NCI-H2107 (cell line): ENCODE measurements around the gene PDLIM5.
"Not testable (repeated sequence)": the region's sequence is repeated elsewhere in the genome, so short reads cannot be mapped to it uniquely, and the experiment has no call there.

Experiments used
- DNase-seq: peaks from one replicate; lab custom pipeline; 2025; lab: John Stamatoyannopoulos, UW

The PDLIM5 gene

GRCh38 chr4:94650134-94650495, 198.4 kb downstream of the PDLIM5 start:
- DNase-seq: no peak

- no peak for DNase-seq
These were observed 198.9 kb downstream of the PDLIM5 start for GRCh38 chr4:94650690-94651089.

GRCh38 chr4:94653095-94653649, 201.4 kb downstream of the PDLIM5 start:
- no peak for DNase-seq

GRCh38 chr4:94653984-94654609, 202.4 kb downstream of the PDLIM5 start:
- no peak for DNase-seq

GRCh38 chr4:94654714-94655113, 203.0 kb downstream of the PDLIM5 start:
- no peak for DNase-seq

- DNase-seq: no peak
These were observed 208.9 kb downstream of the PDLIM5 start for GRCh38 chr4:94660614-94661013.

- DNase-seq: not testable (repeated sequence)
These were observed 213.3 kb downstream of the PDLIM5 start for GRCh38 chr4:94665021-94665420.

GRCh38 chr4:94665500-94666404, 214.0 kb downstream of the PDLIM5 start:
- DNase-seq: no peak

- DNase-seq: no peak
These were observed 217.0 kb downstream of the PDLIM5 start for GRCh38 chr4:94668724-94669123.

- no peak for DNase-seq
These were observed 218.2 kb downstream of the PDLIM5 start for GRCh38 chr4:94669672-94670664.

- DNase-seq: no peak
These were observed 219.4 kb downstream of the PDLIM5 start for GRCh38 chr4:94671113-94671512.

- no peak for DNase-seq
These were observed 222.2 kb downstream of the PDLIM5 start for GRCh38 chr4:94673961-94674360.

- DNase-seq: no peak
These were observed 225.2 kb downstream of the PDLIM5 start for GRCh38 chr4:94676970-94677369.

- DNase-seq: no peak
These were observed 227.2 kb downstream of the PDLIM5 start for GRCh38 chr4:94678896-94679295.

- DNase-seq: no peak
These were observed 228.6 kb downstream of the PDLIM5 start for GRCh38 chr4:94680176-94680862.

- DNase-seq: no peak
These were observed 234.3 kb downstream of the PDLIM5 start for GRCh38 chr4:94686086-94686485.

GRCh38 chr4:94689155-94689860, 237.6 kb downstream of the PDLIM5 start:
- DNase-seq: no peak

GRCh38 chr4:94690851-94691254, 239.1 kb downstream of the PDLIM5 start:
- no peak for DNase-seq

- DNase-seq: no peak
These were observed 239.8 kb downstream of the PDLIM5 start for GRCh38 chr4:94691552-94691951.

GRCh38 chr4:94695384-94695783, 243.6 kb downstream of the PDLIM5 start:
- no peak for DNase-seq

- no peak for DNase-seq
These were observed 246.4 kb downstream of the PDLIM5 start for GRCh38 chr4:94698187-94698586.
